HG02970 (cell line): ENCODE data around the gene REPIN1.

ENCODE experiments used
- ATAC-seq: cut with Tn5 transposase; IDR thresholded peaks from one replicate; pipeline ENCODE4 v1.9.1; 2021; ENCODE audit warnings: mild to moderate bottlenecking, moderate library complexity, moderate number of reproducible peaks; ENCODE audit not compliant: unreplicated experiment, low FRiP score

The REPIN1 gene

GRCh38 chr7:150404805-150405583 is 36.4 kb downstream of the REPIN1 start:
- peak; percentile 46 for ATAC-seq

DNA sequence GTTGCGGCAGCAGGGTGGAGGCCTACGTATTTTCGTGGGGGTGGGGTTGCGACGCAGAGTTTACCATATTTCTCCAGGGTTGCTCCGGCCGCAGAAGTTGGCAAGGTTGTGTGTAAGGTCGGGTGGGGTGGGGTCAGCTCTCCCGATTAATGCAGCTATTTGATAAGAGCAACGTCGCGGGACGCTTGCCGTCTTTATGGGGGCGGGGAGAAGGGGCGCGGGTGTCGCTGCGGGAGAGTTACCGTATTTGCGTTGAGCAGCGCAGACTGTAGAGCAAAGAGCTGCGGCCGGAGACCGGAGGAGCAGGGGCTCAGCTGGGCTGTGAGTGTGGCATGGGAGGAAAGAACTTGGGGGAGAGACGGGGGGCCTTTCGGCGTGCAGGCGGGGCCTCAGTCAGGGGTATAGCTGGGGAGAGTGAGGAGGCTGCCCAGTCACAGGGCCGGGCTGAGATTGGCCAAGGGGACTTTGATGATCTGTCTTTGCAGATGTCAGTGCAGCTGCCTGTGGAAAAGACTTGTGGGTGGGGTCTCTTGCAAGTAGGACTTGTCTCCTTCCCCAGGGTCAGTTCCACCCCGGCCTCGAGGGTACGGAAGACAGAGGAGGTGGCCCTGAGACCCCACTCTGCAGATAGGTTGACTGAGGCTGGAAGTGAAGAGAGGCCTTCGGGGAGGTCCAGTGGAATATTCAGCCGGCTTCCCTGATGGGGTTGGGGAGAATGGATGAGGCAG is 37.1 kb downstream of the REPIN1 start:
- ATAC-seq, result no peak

DNA sequence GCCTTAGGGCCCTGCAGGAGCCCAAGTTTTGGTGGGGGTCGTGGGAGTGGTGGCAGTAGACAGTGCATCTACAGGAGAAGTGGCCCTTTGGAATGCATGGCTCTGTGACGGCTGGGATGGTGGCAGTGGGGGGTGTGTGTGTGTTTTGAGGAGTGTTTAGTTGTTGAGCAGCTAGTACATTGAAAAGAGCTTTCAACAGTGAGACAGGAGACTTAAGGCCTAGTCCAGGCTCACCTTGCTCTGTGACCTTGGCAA is 37.6 kb downstream of the REPIN1 start:
- ATAC-seq, result no peak

GRCh38 chr7:150406567-150407421 is 38.2 kb downstream of the REPIN1 start:
- peak; percentile 50 for ATAC-seq

GRCh38 chr7:150407588-150408392 is 39.2 kb downstream of the REPIN1 start:
- no peak for ATAC-seq

DNA sequence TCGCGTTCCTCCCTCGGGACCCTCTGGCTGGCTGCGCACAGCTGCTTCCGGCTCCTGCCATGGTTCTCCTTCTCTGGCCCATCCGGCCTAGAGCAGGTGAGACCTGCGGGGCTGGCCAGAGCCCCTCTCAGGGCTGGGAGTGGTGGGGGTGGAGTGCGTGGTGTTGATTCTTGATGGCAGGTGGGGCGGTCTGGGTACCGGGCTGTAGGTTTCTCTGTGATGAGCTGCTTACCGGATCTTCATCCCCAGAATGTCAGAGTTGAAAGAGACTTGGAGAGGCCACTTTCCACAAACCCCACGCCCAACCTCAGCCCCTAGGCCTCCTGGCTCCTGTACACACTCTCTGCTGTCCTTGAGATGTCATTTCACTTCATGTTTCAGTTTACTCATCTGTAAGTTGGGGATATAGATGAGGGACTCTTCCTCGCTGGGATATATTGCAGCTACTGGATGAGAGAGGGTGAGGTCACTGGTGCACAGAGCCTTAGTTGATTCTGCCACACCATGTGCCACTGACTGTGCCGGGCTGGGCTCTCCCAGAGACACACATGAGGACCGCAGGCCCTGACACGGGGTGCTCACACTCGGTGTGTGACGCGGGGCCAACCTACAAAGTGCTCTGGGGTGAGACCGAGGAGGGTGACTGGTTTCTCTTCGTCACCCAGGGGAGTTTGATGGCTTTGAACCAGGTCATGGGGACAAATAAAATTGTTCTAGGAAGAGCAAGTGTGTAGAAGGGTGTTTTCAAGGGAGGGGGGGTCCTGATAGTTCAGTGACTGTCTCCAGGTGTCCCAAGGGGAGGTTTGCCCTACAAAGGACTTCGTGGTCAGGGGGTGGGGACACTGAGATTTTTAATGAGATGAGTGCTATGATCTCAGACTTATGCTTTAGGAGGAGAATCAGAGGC is 40.0 kb downstream of the REPIN1 start:
- no peak for ATAC-seq

DNA sequence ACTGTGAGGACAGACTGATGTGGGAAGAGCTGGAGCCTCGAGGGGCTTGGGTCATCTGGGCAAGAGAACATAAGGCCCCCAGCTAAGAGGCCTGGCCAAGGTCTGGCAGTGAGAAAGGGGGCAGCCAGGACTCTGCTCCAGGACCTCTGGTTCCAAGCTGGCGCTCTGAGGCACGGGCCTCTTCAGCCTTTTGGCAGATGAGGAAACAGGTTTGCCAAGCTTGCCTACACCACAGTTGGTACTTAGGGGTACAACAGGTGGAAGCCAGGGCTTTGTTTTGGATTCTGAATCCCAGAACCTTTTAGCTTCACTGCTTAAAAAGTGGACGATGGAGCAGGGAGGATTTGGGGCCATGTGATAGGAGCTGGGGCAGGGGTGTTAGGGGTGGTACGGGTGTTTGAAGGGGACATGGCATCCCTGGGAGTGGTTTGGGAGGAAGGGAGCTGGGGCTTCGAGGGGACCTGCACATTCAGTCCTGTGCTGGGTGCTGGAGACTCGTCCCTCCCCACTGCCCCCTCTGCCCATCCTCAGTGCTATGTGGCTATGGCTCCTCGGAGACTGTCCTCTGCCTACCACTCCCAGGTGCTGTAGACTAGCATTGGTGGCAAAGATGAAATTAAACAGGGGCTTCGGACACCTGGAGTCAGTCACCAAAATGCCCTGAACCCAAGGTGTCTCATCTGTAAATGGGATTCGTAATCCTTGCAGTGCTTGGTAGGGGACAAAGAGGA is 40.8 kb downstream of the REPIN1 start:
- no peak for ATAC-seq

DNA sequence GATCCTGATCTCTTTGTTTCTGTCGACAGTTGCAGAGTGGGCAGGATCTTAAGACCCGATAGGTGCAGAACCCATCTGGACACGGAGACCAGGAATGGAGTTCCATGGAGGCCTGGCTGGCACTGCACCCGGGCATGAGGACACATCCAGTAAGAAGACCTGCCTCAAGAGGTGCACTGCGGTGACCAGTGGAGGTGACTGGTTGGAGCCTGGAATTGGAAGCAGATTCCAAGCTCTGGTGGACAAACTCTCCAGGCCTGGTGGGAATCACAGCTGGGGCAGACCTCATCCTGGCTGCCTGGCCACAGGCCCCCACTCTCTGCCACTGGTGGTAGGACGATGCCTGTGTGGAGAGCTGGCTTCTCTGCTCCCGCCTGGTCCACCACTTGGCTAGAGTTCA is 41.5 kb downstream of the REPIN1 start:
- ATAC-seq, result no peak

DNA sequence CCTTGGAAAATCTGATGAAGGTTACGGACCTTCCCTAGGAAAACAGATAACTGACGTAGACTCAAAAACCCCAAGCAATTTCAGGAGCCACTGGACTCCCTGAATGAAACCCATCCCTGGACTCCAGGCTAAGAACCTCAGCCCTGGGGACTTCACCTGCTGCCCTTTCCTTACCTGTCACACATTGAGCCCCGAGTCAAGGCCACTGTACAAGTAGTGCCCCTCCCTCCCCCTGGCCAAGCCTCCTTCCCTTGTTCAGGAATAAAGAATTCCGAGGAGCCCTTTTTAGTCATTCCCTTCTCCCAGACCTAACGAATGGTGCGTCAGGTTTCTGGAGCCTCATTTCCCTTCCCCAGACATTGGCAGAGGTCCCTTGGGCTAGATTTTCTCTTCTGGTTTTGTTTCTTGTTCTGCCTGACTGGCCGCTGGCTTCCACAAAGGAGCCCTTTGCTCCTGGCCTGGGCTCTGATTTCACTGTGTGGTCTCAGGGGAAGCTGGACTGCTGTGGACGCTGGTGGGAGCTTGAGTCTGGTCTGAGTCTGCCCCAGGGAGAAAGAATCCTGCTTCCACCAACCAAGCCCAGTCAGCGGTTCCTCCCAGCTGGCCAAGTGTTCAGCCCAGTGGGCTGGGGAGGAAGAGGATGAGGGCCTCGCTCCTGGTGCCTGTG is 42.2 kb downstream of the REPIN1 start:
- ATAC-seq, result no peak

DNA sequence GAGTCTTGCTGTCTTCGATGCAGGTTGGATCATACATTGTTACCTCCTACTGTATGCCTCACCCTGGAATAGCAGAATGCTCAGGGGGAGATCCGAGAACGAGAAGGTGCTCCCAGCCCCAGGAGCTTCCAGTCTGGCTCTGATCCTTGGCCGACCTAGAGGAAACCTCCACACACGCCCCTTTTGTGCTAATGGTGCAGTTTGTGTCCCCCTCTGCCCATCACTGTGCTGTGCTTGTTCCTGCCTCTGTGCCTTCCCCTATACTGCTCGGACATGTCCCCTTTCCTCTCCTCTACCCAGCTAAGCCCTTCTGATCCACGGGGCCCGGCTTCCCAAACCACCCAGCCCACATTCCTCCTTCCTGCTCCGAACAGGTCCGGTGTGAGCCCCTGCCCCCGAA is 43.0 kb downstream of the REPIN1 start:
- no peak for ATAC-seq

GRCh38 chr7:150412016-150412415 is 43.4 kb downstream of the REPIN1 start:
- no peak for ATAC-seq

DNA sequence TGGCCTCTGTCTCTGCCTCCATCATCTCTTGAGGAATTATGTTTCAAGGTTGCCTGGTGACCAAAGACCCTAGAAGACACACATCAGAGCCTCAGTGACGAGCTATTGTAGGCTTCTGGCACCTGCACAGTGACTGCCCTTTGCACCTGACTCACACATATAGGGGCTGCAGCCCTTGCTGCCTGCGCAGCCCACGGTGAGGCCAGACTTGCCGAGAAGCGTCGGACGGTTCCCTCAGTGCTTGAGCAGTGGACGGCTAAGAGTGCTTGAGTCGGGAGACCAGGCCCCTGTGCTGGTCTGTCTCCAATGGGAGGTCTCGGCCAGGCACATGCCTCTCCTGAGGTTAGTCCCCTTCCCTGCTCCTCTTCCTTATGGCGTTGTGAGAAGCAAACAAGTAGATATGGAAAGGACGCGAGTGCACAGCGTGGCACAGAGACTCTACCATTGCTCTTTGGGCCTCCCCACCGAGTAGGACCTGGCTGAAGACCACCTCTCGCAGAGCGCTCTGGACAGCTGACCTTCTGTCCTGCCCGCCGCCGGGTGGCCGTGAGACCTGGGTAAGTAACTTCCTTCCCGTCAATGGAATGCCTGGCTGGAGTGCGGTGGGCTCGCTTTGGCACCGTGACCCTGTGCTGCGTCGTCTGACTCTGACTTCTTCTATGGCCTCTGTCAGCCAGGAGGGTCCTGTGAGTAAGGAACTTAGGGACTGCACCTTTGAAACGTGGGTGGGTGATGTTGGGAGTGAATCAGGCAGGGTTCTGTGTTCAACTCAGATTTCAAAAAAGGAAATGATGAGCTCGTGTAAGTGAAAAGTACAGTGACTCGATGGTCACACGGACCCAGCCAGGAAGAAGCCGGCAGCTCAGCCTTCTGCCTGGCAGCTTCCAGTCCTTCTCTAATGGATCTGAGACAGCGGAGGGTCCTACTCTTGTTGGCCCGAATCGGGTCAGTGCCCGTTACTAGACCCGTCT is 44.2 kb downstream of the REPIN1 start:
- no peak for ATAC-seq

GRCh38 chr7:150413640-150414081 is 45.0 kb downstream of the REPIN1 start:
- no peak for ATAC-seq

- no peak for ATAC-seq
Observed at GRCh38 chr7:150415161-150416153, 46.8 kb downstream of the REPIN1 start.

- ATAC-seq, result no peak
Observed at GRCh38 chr7:150417239-150417638, 48.6 kb downstream of the REPIN1 start.

GRCh38 chr7:150417863-150418262 is 49.2 kb downstream of the REPIN1 start:
- no peak for ATAC-seq
